Stimulated activated CD4-positive, alpha-beta T cell treated with anti-CD3 and anti-CD28 coated beads, Interleukin-15, amount 100 ng/mL, for 1 hour (primary cell): ENCODE data around the gene UROC1.
"Not testable (repeated sequence)": the region's sequence is repeated elsewhere in the genome, so short reads cannot be mapped to it uniquely, and the experiment has no call there.

Experiments
- DNase-seq, 2 donors: peaks; one replicate each; pipeline ENCODE4 v3.0.0-alpha.2; 2020; ENCODE audit warnings: low read depth in 1 of 2, low spot score in 1 of 2

UROC1 gene

DNA sequence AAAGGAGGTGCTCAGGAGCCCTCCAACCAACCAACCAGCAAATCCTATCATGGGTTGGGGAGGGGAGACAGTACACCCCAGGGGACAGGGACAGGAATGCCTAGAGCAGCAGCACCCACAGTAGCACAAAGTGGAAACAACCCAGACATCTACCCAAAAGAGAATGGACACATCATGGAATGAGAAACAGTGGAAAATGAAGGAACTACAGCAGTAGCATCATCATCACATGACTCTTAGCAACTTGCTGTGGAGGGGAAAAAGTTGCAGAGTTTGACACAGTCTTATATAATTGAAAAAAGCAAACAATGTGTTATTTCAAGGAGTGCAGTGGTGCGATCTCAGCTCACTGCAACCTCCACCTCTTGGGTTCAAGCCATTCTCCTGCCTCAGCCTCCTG lies 30.1 kb upstream of the UROC1 start:
- no peak for DNase-seq

DNA sequence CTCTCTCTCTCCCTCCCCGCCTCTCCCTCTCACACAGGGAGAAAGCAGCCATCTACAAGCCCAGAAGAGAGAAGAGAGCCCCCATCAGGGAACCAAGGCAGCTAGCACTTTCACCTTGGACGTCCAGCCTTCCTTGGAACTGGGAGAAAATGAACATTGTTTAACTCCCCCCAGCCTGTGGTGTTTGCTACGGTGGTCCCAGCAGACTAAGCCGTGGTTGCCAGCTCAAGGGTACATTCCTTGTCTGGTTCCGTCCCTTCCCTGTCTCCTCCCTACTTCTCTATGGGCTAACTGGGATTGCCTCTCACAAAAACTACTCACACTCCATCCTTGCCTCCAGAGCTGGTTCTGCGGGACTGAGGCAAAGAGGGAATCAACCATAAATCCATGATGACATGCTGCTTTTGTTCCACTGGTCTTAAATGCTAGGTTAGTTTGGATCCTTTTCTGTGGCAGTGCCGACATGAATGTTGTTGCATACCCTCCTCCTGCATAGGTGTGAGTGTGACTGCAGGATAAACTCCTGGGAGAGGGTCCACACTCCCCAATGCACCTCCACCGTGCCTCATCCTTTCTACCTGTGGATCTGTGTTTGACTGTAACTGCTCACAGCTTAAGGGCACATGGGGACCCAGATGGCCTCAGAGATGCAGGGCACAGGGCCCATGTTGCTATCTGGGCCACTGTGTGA lies 29.1 kb upstream of the UROC1 start:
- DNase-seq: no peak

DNA sequence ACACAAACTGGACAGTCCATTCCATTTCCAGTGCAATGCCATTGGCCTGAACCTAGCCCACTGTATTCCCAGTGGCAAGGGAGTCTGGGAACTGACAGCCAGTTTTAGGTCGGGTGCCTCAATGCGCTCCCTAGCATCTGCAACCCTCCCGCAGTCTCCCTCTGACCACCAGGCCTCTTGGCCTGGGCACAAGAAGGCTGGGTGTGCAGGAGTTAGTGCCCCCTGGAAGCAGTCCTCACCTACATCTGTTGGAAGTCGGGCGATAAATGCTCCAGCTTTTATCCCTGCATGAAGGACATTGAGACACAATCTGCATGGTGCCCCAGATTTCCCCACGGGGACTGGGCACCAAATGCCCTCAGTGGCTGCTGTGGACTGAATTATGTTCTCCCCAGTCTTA lies 28.4 kb upstream of the UROC1 start:
- no peak for DNase-seq

DNA sequence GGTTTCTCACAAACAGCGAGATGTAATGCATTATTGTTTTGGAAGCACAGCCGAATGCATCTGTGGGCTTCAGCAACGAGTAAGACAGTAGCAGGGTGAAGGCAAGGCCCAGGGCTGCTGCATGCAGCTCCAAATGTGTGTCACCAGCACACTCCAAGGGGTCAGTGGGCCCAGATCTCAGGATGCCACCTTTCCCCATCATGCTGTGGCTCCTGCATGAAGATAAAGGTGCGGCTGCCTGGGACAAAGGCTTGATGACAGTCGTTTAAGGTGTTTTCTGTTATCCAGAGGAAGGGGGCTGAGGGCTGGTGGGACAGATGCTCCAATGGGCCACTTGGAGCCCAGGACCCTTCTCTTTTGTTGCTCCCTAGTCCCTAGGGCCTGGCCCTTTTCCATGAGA lies 28.0 kb upstream of the UROC1 start:
- DNase-seq: no peak

DNA sequence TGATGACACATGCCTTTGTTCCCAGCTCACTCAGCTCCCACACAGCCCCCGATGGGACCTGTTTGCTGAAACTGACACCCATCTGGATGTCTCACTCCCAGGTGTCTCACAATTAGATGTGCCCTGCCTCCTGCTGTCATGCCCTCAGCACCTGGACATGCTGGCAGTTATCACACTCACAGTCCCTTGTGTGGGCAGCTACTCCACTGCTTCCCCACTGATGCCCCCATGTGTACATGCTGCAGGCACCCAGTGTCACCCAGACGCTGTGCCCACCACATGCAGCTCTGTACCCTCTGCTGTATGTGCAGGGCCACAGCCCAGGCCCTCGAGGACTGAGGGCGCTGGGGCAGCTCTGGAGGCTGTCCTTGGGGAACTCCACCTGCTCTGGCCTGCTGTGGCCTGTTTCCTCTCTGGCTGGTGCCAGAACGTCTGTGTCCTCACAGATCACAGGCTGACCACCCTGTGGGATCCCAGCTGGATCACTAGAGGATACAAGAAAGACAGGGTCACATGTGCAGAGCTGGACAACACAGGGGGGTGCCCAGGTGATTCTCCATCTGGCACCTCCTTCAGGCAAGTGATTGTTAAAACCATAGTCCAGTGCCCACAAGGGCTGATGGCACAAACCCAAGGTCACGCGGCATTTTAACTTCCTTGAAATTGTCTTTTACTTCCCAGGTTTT lies 27.2 kb upstream of the UROC1 start:
- no peak for DNase-seq

DNA sequence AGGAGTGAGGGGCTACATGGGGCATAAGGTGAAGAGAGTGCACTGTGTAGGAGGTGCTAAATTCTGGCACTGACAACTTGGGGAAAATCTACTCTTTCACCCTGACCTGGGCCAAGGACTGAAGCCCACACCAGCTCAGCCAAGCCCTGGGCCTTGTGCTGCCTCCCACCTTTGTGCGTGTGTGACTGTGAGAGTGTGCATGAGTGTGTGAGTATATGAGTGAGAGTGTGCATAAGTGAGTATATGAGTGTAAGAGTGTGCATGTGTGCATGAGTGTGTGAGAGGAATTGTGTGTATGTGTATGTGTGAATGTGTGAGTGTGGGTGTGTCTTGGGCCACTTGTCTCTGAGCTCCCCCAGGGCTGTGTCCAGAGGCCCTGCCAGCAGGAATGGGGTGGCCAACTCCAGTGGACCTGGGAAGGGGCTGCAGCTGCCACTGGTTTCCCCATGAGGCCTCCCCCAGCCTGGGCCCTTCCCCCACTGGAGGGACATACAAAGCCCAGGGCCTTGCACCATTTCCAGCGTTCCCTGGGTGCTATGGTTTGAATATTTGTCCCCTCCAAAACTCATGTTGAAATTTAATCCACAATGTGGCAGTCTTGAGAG lies 26.0 kb upstream of the UROC1 start:
- DNase-seq: no peak

DNA sequence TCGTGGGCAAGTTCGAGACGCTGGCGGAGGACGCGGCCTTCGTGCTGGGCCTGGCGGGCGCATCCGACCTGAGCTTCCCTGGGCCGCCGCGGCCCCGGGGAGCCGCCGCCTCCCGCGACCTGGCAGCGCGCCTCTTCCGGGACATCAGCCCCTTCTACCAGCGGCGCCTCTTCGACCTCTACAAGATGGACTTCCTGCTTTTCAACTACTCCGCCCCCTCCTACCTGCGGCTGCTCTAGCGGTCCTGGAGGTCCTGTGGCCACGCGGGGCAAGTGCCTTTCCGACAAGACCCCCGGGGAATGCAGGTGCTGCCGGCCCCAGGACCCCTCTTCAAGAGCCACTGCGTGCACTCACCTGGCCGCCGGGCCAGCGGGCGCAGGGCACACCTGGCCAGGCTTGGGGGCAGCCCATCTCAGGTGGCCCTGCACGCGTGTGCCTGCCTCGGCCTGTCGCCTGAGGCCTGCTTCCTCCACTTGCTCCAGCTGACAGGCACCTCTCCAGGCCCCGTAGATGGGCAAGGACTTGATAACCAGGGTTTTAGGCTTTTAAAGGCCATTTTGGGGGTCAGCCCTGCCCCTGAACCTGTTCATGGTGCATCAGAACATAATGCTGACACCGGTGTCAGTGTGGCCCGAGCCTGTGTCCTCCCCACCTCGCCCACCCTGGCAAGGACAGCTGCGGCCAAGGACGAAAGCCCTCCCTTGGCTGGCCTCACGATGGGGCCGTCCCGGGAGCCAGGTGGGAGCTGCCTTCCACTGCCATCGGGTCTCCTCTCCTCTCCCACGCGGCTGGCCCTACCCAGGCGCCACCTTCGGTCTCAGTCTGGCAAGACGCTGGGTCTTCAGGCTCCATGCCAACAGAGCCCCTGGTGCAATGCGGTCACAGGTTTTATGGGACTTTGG lies 25.0 kb upstream of the UROC1 start:
- DNase-seq: no peak

DNA sequence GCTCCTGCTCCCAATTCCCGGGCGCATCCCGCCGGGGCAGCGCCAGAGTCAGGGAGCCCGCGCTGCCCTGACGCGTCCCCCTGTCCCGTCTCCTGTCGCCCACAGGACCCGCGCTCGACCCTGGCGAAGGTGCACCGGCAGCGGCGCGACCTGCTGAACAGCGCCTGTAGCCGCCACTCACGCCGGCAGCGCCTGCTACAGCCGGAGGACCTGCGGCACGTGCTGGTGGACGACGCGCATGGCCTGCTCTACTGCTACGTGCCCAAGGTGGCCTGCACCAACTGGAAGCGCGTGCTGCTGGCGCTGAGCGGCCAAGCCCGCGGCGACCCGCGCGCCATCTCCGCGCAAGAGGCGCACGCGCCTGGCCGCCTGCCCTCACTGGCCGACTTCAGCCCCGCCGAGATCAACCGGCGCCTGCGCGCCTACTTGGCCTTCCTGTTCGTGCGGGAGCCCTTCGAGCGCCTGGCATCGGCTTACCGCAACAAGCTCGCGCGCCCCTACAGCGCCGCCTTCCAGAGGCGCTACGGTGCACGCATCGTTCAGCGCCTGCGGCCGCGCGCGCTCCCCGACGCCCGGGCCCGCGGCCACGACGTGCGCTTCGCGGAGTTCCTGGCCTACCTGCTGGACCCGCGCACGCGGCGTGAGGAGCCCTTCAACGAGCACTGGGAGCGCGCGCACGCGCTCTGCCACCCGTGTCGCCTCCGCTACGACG lies 24.2 kb upstream of the UROC1 start:
- DNase-seq: no peak

DNA sequence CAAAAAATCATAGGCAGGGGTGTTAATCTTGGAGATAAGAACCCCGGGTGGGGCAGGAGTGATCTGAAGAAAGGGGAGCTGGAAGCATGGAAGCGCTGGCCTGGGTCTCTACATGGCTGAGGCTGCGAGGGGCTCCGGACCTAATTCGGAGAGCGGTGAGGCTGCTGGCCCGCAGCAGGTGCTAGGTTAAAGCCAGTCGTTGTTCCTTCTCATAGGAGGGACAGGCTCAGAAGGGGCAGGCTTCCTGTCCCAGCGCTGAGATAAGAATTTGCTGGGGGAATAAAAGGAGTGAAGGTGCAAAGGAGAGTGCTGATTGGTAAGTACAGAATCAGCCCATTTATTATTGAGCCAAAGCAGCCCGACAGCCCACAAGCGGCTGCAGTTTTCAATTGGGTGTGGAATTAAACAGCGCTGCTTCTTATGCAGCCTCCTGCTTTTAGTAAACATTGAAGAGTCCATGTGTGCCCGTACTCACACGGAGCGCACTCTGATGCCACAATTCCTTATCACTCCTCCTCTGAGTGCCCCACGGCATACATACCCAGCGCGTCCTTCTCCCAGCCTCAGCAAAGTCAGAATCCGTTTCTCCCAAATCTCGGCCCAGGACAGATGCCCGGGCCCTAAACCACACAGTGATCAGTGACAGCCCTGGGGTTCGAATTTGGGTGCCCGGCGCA lies 23.5 kb upstream of the UROC1 start:
- no peak for DNase-seq

DNA sequence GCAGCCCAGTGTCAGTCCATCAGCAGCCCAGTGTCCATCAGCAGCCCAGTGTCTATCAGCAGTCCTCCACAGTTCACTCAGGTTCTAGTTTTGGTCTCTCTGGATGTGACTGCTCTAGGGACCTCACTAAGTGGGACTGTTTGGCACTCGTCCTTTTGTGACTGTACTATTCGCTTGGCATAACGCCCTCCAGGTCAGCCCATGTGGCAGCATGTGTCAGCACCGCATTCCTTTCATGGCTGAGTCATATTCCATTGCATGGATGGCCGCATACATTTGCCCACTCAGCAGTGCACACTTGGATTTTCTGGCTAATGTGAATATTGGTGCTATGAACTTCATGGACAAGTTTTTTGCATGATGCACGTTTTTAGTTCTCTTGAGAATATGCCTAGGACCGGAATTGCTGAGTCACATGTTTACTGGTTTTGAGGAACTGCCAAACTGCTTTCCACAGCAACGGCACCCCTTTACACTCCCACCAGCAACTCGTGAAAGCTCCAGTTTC lies 22.8 kb upstream of the UROC1 start:
- DNase-seq: no peak

DNA sequence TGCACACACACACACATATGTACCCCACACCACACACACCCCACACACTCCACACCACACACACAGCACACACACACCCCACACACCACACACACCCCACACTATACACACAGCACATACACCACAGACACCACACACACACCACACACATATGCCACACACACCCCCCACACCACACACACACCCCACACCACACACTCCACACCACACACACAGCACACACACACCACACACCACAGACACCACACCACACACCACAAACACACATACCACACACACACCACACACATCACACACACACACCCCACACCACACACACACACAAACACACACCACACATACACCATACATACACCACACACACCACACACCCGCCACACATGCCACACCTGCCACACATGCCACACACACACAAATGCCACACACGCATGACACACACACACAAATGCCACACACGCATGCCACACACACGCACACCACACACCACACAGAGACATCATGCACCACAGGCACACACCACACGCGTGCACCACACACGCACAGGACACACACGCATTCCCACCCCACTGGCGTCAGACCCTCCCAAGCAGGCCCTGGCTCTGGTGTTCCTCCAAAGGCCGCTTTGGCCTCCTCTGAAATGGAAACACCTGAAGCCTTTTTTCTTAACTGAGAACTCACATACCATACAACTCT lies 22.1 kb upstream of the UROC1 start:
- no peak for DNase-seq

DNA sequence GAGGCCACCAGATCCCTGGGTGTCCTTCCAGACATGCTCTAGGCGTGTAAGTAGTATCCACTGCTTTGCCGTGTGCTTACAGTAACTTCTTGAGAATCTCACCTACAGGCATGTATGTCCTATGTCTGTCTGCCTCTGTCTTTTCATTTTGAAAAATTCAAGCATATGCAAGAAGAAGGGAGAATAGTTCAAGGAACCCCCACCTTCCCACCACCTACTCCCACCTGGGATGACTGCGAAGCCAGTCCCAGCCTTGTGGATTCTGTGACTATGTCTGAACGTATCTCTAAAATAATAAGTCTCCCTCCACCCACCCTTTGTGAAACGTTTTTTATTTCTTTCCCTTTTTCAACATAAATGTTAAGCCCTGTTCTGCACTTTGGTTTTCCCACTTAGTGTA lies 21.4 kb upstream of the UROC1 start:
- DNase-seq: no peak

DNA sequence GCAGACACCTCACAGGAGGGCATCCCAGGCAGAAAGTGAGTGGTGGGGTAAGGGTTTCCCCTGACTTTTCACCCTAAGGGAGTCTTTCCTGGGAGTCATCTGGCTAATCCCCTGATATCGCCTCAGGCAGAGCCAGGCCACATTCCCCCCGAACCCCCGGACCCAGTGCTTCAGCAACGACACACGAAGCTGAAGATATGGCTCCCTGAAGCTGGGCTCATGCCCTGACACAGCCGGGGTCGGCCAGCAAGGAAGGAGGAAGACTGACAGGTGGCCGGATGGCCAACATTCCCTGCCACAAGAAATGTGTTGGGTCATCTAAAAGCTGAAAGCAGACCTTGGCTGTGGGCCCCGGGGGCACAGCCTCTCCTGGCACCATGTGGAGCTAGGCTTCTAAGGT lies 20.7 kb upstream of the UROC1 start:
- DNase-seq: no peak

DNA sequence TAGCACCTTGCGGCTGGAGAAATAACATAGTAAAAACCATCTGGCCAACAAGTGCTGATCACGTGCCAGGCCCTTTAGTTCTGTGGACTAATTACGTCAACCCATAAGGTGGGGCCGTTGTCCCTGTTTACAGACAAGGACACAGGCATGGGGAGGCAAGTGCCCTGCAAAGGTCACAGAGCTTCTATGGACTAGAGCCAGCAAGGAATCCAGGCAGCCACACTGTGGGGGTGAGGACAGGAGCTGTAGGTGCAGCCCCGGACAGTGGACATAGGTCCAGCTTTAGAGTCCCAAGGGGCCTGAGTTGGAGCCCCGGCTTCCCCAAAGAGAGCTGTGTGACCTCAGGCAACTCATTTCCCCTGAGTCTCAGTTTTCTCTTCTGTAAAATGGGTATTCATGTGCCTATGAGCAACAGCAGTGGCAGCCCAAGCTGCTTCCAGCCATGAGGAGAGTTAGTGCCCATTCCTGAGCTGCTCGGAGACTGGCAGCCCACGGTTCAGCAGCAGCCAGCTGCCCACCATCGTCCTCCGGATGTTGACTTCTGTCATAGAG lies 20.2 kb upstream of the UROC1 start:
- DNase-seq: no peak

DNA sequence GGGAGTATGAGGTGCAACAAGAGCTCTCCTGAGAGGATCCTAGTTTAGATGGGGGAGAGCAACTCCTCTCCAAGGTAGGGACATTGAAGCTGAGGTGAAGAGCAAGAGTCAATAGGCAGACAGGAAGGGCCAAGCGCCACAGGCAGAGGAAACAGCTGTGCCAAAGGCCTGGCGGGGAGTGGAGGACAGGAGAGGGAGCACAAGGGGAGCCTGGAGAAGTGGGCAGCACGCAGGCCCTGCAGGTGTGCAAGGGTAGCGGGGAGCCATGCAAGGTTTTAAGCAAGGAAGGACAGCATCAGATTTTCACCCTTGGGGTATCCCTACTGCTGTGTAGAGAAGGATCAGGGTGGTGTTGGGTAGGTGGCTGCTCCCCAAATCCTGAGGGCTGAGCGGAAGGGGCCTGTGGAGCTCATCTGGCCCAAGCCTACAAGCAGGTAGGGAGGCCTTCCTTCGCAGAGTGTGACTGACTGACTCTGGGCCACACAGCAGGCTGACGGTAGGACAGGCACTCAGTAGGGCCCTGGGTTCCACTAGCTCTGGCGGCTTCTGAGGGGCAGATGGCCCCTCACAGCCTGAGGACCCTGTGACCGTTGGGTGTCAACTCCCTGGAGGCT lies 19.6 kb upstream of the UROC1 start:
- no peak for DNase-seq

DNA sequence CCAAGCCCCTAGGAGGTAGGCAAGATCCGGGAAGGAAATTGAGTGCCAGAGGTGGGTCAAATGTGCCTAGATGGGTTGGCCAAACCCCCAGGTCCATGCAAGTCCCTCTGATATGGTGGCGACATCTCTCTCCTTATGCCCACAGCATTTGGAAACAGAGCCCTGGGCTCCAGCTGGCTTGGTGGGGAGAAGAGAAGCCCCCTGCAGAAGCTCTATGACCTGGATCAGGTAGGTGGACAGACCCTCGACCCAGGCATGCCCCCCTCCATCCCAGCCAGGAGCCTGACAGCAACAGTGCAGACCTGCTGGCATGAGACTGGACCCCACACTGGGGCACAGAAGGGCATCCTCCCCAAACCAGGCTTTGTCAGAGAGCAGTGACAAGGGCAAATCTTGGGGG lies 18.6 kb upstream of the UROC1 start:
- DNase-seq: no peak

DNA sequence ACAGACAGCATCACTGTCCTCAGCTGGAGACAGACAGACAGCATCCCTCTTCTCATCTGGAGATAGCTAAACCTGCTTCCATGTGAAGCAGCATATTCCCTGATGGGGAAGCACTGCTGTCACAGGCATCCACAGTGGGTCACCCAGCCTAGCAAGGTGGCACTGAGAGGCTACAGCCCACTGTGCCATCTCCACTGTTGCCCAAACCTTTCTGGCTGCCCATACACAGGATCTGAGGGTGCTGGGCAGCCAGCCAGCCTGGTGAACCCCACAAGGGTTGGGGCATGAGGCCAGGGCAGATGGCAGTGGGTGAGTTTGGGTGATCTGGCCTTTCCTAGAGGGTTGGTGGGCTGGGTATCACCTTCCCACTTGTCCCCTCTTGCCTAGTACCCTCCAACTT lies 18.1 kb upstream of the UROC1 start:
- no peak for DNase-seq

DNA sequence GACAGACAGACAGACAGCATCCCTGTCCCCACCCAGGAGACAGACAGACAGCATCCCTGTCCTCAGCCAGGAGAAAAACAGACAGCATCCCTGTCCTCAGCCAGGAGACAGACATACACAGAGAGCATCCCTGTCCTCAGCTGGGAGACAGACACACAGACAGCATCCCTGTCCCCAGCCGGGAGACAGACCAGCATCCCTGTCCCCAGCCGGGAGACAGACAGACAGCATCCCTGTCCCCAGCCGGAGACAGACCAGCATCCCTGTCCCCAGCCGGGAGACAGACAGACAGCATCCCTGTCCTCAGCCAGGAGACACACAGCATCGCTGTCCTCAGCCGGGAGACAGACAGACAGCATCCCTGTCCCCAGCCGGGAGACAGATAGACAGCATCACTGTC lies 17.1 kb upstream of the UROC1 start:
- not testable (repeated sequence) for DNase-seq

DNA sequence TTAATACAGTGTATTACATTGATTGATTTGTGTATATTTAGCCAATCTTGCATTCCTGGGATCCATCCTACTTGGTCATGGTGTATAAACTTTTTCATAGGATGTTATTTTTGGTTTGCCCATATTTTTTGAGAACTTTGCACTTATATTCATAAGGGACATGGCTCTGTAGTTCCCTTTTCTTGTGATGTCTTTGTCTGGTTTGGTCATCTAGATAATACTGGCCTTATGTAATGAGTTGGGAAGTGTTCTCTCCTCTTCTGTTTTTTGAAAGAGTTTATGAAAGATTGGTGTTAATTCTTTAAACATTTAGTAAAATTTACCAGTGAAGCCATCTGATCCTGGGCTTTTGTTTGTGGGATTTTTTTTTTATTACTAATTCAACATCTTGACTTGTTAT lies 15.9 kb upstream of the UROC1 start:
- DNase-seq: no peak
